HFF-Myc (cell line): Measurements from ENCODE around the gene STK35.

Source experiments
- DNase-seq: peaks from one replicate; pipeline ENCODE4 v3.0.0-alpha.2; 2011; ENCODE audit warnings: low read depth; ENCODE audit errors: extremely low read depth
- H3K4me3 ChIP-seq: replicated peaks from 2 replicates; pipeline ENCODE4 v1.5.1; 2011; ENCODE audit warnings: low read depth, mild to moderate bottlenecking, control low read depth, low read length
- TF ChIP-seq, protein P1 (sequence below): IDR thresholded peaks from 2 replicates; pipeline ENCODE4 v1.5.1; 2012; ENCODE audit warnings: mild to moderate bottlenecking, low read depth, low read length, control low read depth; ENCODE audit errors: missing control alignments

Gene STK35

DNA sequence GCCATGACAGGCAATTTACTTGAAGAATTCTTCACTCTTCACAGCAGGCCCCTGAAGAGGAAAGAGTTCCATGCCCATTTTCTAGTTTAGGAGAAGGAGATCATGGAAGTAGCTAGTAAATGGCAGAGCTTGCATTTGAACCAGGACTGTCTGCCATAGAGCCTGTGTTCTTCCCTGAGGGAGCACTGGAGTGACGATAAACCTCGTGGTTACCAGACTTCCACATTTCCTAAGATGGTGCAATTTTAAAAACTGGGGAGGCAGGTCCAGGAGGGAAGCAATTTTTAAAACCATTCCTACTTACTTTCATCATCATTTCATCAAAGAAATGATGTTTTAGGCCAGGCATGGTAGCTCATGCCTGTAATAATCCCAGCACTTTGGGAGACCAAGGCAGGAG, 36.8 kb downstream of the STK35 start:
- DNase-seq, result no peak
- no peak overlapping the region for H3K4me3 ChIP-seq
- TF ChIP-seq, protein P1, sequence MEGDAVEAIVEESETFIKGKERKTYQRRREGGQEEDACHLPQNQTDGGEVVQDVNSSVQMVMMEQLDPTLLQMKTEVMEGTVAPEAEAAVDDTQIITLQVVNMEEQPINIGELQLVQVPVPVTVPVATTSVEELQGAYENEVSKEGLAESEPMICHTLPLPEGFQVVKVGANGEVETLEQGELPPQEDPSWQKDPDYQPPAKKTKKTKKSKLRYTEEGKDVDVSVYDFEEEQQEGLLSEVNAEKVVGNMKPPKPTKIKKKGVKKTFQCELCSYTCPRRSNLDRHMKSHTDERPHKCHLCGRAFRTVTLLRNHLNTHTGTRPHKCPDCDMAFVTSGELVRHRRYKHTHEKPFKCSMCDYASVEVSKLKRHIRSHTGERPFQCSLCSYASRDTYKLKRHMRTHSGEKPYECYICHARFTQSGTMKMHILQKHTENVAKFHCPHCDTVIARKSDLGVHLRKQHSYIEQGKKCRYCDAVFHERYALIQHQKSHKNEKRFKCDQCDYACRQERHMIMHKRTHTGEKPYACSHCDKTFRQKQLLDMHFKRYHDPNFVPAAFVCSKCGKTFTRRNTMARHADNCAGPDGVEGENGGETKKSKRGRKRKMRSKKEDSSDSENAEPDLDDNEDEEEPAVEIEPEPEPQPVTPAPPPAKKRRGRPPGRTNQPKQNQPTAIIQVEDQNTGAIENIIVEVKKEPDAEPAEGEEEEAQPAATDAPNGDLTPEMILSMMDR, result no peak

DNA sequence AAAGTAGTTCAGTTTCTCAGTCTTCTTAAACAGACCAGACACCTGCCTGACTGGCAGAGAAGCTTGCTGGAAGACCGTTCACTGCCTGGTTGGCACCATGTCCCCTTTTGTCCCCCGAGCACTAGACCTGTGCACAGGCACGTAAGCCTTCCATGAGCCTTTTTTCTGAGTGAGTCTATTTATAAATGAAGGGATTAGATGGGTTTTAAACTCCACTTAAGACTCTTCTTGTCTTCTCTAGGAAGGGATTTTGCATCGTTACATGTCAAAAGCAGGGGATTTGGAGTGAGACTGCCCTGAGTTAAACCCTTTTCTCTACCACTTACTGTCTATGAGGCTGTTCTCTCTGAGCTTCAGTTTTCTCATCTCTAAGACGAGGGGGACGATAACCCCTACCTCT, 37.6 kb downstream of the STK35 start:
- TF ChIP-seq, protein P1, result no peak
- no peak for DNase-seq
- no peak overlapping the region for H3K4me3 ChIP-seq

DNA sequence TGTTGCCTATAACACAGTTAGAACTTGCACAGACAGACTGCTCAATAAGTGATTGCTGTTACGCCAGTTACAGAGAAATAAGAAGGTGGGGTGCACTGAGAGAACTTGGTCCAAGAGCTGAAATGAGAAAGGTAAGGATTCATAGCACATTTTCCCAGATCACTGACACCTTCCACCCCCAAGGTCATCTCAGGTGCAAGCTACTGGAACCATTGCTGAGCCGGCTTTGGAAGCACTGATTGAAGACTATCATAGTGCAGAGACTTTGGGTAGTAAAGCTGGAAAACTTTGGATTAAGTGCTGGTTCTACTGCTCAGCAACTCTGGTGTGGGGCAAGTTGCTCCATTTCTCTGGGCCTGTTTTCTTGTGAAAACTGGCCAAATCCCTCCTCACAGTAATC, 38.1 kb downstream of the STK35 start:
- TF ChIP-seq, protein P1, result no peak
- no peak for DNase-seq
- H3K4me3 ChIP-seq, result no peak overlapping the region

DNA sequence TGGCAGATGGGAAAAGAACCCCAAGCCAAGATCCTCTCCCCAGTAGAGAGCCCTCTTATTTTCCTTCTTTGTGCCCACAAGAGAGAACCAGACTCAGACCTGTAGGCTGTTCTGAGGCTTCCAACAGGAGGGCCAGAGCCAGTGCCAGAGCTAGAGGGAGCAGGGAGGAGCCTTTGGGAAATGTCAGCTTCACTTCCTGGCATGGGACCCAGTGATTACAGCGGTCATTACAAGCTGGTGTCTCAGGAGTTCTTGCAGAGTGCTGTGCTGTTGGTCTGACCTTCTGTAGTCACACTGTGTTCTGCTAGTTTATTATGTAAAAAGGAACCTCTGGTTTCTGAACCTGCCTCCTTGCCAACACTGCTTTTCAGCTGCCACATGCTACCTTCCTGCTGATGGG, 38.9 kb downstream of the STK35 start:
- TF ChIP-seq, protein P1, result no peak
- no peak overlapping the region for H3K4me3 ChIP-seq
- DNase-seq, result no peak

DNA sequence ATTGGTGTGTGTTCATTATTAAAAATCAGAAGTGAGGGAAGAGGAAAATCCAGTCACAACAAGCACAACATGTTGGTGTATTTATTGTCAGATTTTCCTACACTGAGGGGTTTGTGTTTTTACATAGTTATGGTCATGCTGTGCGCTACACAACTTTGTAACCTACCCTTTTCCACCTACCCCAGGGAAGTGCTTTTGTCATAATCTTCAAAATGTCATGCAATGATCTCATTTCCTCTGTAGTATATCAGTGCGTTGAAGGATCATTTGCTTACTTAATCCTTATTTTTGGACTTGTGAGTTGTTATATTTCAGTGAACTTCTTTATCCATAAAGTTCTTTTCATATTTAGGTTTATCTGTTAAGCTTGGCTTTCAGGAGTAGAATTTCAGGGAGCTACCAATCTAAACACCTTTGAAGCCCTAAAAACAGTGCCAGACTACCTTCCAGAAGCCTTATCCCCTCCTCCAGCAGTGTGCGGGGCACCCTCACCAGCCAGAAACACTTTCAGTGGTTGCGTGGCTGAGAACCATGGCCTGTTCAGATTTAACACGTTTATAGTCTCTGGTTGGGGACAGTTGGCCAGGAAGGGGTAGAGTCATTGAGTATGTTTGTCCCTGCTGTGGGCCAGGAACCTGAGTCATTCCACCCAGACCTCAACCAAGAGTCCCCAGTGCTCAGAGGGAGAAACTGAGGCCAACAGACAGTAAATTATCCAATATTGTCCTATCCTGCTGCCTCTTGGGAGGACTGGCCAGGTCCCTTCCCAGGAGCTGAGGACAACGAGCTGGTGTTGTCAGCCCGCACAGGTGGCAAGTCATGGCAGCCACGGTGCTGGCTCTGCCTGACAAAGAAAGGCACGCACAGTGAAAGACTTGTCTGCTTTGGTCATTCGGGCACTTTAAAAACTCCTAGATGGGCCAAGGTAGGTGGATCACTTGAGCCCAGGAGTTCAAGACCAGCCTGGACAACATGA, 40.3 kb downstream of the STK35 start:
- DNase-seq, result no peak
- TF ChIP-seq, protein P1, result no peak
- no peak overlapping the region for H3K4me3 ChIP-seq

DNA sequence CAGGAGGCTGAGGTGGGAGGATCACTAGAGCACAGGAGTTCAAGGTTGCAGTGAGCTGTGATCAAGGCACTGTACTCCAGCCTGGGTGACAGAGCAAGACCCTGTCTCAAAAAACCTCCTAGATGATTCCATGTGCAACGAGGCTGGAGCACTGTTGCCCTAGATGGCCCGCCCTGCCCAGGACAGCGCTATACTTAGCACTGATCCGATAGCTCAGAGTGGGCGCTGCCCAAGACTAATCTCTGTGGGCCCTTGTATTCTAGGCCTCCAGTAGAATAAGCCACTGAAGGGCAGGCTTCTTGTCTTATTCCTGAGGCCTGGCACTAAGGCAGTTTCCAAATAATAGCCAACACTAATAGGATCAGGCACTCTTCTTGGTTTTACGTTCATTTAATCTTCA, 41.0 kb downstream of the STK35 start:
- no peak overlapping the region for H3K4me3 ChIP-seq
- TF ChIP-seq, protein P1, result no peak

More for the DNA sequence above, 41.0 kb downstream of the STK35 start:
- no peak for DNase-seq
